Measurements from ENCODE around the gene NPEPPS. TPM values are rescaled to one million over a fixed set of nuclear protein-coding genes. Genes with fewer than 3 reads are reported as not detected.

NPEPPS gene
- total and polyA plus RNA-seq, 2 of the 13 experiments (the other 11 are each of a cell fraction or from before 2014, with no cell fraction given) = 53.5 to 127 TPM

GRCh38 chr17:47649153-47649971 lies 118.5 kb downstream of the NPEPPS start, which contains the start of gene KPNB1 (continued):
- peak; percentile 63; the same call in 1 of the 2 replicates for TF ChIP-seq ZBTB8A (CRISPR knock-in tag; IDR thresholded peaks at IDR 0.05; ENCODE audit: borderline replicate concordance, low read depth)
- TF ChIP-seq THAP11 (CRISPR knock-in tag; IDR thresholded peaks at IDR 0.05) = peak; percentile 93
- TF ChIP-seq NBN (conservative IDR thresholded peaks at IDR 0.05) = no peak
- TF ChIP-seq CHCHD3 (CRISPR knock-in tag; IDR thresholded peaks at IDR 0.05) = no peak
- peak; percentile 91 for TF ChIP-seq ZNF205 (CRISPR knock-in tag; IDR thresholded peaks at IDR 0.05)
- TF ChIP-seq FOXA1 (IDR thresholded peaks at IDR 0.05) = no peak
- peak; percentile 38 for TF ChIP-seq FOXA1 (CRISPR knock-in tag; IDR thresholded peaks at IDR 0.05)
- peak; percentile 79 for TF ChIP-seq MAF1 (CRISPR knock-in tag; IDR thresholded peaks at IDR 0.05; ENCODE audit: borderline replicate concordance)
- no peak; the same call in 1 of the 2 replicates for TF ChIP-seq GMEB2 (CRISPR knock-in tag; IDR thresholded peaks at IDR 0.05; ENCODE audit: low read depth)
- TF ChIP-seq RNF219 (CRISPR knock-in tag; IDR thresholded peaks at IDR 0.05) = peak; percentile 57; the same call in 1 of the 2 replicates
- TF ChIP-seq ZNF530 (CRISPR knock-in tag; IDR thresholded peaks at IDR 0.05; ENCODE audit: low read depth) = no peak
- TF ChIP-seq ISX (CRISPR knock-in tag; conservative IDR thresholded peaks at IDR 0.05) = no peak
- TF ChIP-seq REST (IDR thresholded peaks at IDR 0.05; ENCODE audit: borderline replicate concordance in 1 of 2, low read depth in 1 of 2, low read length in 2 of 2) = peak in 1 of 2 experiments; percentile 53; a peak in 1 of 4 replicates
- no peak; the same call in 1 of the 2 replicates for TF ChIP-seq ZNF121 (CRISPR knock-in tag; IDR thresholded peaks at IDR 0.05)
- TF ChIP-seq ZBTB44 (CRISPR knock-in tag; IDR thresholded peaks at IDR 0.05) = peak; percentile 57; the same call in 1 of the 2 replicates
- no peak for TF ChIP-seq MAFF (IDR thresholded peaks at IDR 0.05; ENCODE audit: low read depth, low read length)
- TF ChIP-seq ZSCAN5A (CRISPR knock-in tag; IDR thresholded peaks at IDR 0.05; ENCODE audit: borderline replicate concordance) = peak; percentile 59; the same call in 1 of the 2 replicates
